Effector memory CD8-positive, alpha-beta T cell (primary cell): ENCODE results near the gene BRWD1.
A peak's percentile ranks its signal among the peaks of the same experiment; 100 is the strongest.

Experiments
- ATAC-seq: fragments of 150-1000 bp; cut with Tn5 transposase; replicated peaks from 2 replicates; pipeline ENCODE4 v1.10.0; 2021; ENCODE audit warnings: mild to moderate bottlenecking, moderate library complexity
- DNase-seq, 3 experiments: peaks; one replicate each; pipeline ENCODE4 v3.0.0; 2021
- H3K27ac Mint-ChIP-seq, 2 donors: one replicate each; pipeline ENCODE4 v1.8.0; 2022; ENCODE audit warnings: mild to moderate bottlenecking in 2 of 2, mixed read lengths in 2 of 2, moderate library complexity in 2 of 2
- H3K27me3 Mint-ChIP-seq, 2 donors: one replicate each; pipeline ENCODE4 v1.8.0; 2022; ENCODE audit warnings: mixed read lengths in 2 of 2
- H3K36me3 Mint-ChIP-seq: one replicate; pipeline ENCODE4 v1.8.0; 2022; ENCODE audit warnings: mild to moderate bottlenecking, moderate library complexity, mixed read lengths; ENCODE audit not compliant: insufficient read depth
- H3K4me1 Mint-ChIP-seq, 2 donors: one replicate each; pipeline ENCODE4 v1.8.0; 2022; ENCODE audit warnings: low read depth in 2 of 2, mixed read lengths in 2 of 2
- H3K4me3 Mint-ChIP-seq, 2 donors: one replicate each; pipeline ENCODE4 v1.8.0; 2022; ENCODE audit warnings: mild to moderate bottlenecking in 2 of 2, mixed read lengths in 2 of 2, moderate library complexity in 2 of 2
- H3K9me3 Mint-ChIP-seq, 2 donors: one replicate each; pipeline ENCODE4 v1.8.0; 2022; ENCODE audit warnings: mixed read lengths in 2 of 2

BRWD1 gene

DNA sequence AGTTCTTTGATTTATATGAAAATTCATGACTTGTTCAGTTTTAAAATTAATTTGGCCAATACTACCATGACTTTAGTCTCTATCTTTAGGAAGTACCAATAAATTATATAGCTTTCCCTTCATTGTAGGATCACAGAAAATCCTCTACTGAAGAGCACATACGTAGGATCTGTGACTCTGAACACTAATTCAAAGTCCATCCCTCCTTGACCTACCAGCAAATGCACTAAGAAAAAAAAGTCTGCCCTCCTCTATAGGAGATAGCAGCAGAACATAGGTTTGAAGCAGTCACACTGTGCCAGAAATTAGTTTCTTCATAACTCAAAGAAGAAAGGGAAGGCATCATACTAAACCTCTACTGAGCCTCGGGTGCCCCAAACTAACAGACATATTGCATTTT is 16.5 kb downstream of the BRWD1 start:
- Mint-ChIP-seq H3K4me1 (peaks cover 14 to 51% of the 10 kb centered on the region in 2 donors), H3K4me3 (peak overlapping the region; percentile 2 to 24), H3K36me3 (peaks cover 80% of the 10 kb centered on the region), H3K9me3 (no peaks in the 10 kb centered on the region), H3K27ac (peak overlapping the region; percentile 20 to 23), H3K27me3 (no peaks in the 10 kb centered on the region)
- ATAC-seq, result no peak
- no peak for DNase-seq

DNA sequence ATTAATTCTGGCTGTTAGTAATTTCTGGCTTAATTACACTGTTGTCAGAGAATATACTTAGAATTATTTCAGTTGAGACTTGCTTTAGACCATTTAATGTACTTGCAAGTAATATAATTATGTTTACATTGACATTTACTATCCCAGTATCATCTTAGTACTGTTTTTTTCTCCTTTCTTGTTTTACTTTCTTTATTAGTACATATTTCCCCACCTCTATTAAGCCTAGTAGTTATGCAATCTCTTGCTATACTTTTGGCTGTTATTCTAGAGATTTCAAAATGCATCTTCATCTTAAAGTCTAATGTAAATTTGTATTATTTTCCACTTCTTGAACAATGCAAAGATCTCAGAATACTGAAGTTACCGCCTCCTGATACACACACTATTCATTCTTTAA is 24.4 kb downstream of the BRWD1 start:
- H3K27ac Mint-ChIP-seq, result peak overlapping the region in 1 of 2 donors; percentile 29
- H3K4me3 Mint-ChIP-seq, result no peak overlapping the region
- DNase-seq (no peak), ATAC-seq (no peak)
- H3K9me3 Mint-ChIP-seq, result no peaks in the 10 kb centered on the region
- H3K36me3 Mint-ChIP-seq, result peaks cover 79% of the 10 kb centered on the region
- H3K27me3 Mint-ChIP-seq, result no peaks in the 10 kb centered on the region
- peaks cover 5 to 33% of the 10 kb centered on the region in 2 donors for H3K4me1 Mint-ChIP-seq

DNA sequence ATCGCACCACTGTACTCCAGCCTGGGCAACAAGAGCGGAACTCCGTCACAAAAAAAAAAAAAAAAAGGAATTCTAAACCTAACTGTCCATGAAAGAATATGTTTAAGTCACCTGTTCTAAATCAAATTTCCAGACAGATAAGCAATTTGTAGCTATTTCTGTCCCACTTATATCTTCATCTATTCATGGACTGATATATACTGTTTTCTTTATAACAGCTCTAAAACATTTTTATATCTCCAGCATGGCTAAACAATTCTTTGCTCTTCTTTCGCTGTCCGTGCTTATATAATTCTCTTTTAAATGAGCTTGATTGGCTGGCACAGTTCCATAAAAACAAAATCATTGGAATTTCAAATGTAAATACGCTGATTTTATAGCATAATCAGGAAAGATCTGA is 30.5 kb downstream of the BRWD1 start:
- no peak overlapping the region for H3K4me3 Mint-ChIP-seq
- no peaks in the 10 kb centered on the region for H3K27me3 Mint-ChIP-seq
- DNase-seq, result no peak
- H3K9me3 Mint-ChIP-seq, result no peaks in the 10 kb centered on the region
- peak overlapping the region; percentile 15 to 64 for H3K27ac Mint-ChIP-seq
- peaks cover 1 to 21% of the 10 kb centered on the region in 2 donors for H3K4me1 Mint-ChIP-seq
- no peak for ATAC-seq
- peaks cover 42% of the 10 kb centered on the region for H3K36me3 Mint-ChIP-seq

GRCh38 chr21:39281853-39282252 is 31.6 kb downstream of the BRWD1 start:
- DNase-seq, result no peak
- Mint-ChIP-seq H3K36me3 (peaks cover 43% of the 10 kb centered on the region), H3K27me3 (no peaks in the 10 kb centered on the region), H3K4me1 (peaks cover 1 to 21% of the 10 kb centered on the region in 2 donors), H3K9me3 (no peaks in the 10 kb centered on the region), H3K4me3 (no peak overlapping the region), H3K27ac (peak overlapping the region in 1 of 2 donors; percentile 36)
- ATAC-seq, result no peak

- Mint-ChIP-seq H3K4me1 (peaks cover 1 to 21% of the 10 kb centered on the region in 2 donors), H3K9me3 (no peaks in the 10 kb centered on the region), H3K4me3 (no peak overlapping the region), H3K27me3 (no peaks in the 10 kb centered on the region), H3K27ac (no peak overlapping the region), H3K36me3 (peaks cover 37% of the 10 kb centered on the region)
- no peak for ATAC-seq
- no peak for DNase-seq
Measured at GRCh38 chr21:39281207-39281606, 32.2 kb downstream of the BRWD1 start.

- H3K9me3 Mint-ChIP-seq, result no peaks in the 10 kb centered on the region
- no peak overlapping the region for H3K4me3 Mint-ChIP-seq
- no peaks in the 10 kb centered on the region for H3K27me3 Mint-ChIP-seq
- no peak for DNase-seq
- peaks cover 89% of the 10 kb centered on the region for H3K36me3 Mint-ChIP-seq
- peaks cover 2 to 4% of the 10 kb centered on the region in 2 donors for H3K4me1 Mint-ChIP-seq
- no peak overlapping the region for H3K27ac Mint-ChIP-seq
- ATAC-seq, result no peak
Measured at GRCh38 chr21:39269620-39270019, 43.8 kb downstream of the BRWD1 start.

GRCh38 chr21:39265603-39266002 is 47.8 kb downstream of the BRWD1 start:
- ATAC-seq (no peak), DNase-seq (no peak)
- no peaks in the 10 kb centered on the region for H3K27me3 Mint-ChIP-seq
- no peak overlapping the region for H3K27ac Mint-ChIP-seq
- H3K36me3 Mint-ChIP-seq, result peaks cover 87% of the 10 kb centered on the region
- no peak overlapping the region for H3K4me3 Mint-ChIP-seq
- no peaks in the 10 kb centered on the region for H3K9me3 Mint-ChIP-seq
- peaks cover 2 to 14% of the 10 kb centered on the region in 2 donors for H3K4me1 Mint-ChIP-seq

DNA sequence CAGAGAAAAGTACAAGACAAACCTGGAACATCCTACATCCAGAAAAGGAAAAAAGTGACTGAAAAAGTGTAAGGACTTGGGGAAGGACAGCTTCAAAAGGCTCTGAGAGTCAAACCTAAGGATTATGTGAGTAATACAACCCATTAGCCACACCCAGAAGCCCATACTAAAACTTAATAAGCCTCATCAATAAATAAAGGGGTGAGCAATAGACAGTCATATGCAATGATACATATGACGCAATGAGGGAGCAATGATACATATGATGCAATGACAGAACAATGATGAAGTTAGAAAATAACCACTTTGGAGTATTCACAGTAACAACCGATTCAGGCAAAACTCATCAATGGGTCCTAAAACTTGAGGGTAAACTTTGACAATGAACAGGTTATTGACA is 50.1 kb downstream of the BRWD1 start:
- Mint-ChIP-seq H3K27me3 (no peaks in the 10 kb centered on the region), H3K4me1 (peaks cover 0 to 20% of the 10 kb centered on the region in 2 donors), H3K27ac (peak overlapping the region in 1 of 2 donors; percentile 49), H3K4me3 (no peak overlapping the region), H3K36me3 (peaks cover 85% of the 10 kb centered on the region), H3K9me3 (no peaks in the 10 kb centered on the region)
- ATAC-seq, result no peak
- no peak for DNase-seq

DNA sequence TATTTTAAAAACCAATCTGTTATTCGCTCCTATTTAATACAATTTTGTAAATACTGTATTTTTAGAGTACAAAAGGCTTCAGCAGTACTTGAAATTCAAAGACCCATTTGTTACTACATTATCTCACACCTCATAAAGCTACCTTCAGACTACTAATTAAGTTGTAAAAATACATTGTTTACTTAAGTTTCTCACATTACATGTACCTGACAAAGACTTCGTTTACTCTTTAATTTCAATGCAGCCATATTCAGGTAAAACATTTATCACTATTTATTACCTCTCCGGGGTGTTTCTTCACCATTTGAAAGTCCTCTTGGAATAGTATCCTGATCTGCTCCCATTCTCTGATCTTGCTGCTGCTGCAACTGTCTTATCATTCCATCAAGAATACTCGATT is 55.2 kb downstream of the BRWD1 start:
- Mint-ChIP-seq H3K27me3 (no peaks in the 10 kb centered on the region), H3K9me3 (no peaks in the 10 kb centered on the region), H3K4me3 (no peak overlapping the region), H3K4me1 (peaks cover 1 to 36% of the 10 kb centered on the region in 2 donors), H3K36me3 (peaks cover 81% of the 10 kb centered on the region), H3K27ac (peak overlapping the region in 1 of 2 donors; percentile 66)
- no peak for DNase-seq
- ATAC-seq, result no peak

DNA sequence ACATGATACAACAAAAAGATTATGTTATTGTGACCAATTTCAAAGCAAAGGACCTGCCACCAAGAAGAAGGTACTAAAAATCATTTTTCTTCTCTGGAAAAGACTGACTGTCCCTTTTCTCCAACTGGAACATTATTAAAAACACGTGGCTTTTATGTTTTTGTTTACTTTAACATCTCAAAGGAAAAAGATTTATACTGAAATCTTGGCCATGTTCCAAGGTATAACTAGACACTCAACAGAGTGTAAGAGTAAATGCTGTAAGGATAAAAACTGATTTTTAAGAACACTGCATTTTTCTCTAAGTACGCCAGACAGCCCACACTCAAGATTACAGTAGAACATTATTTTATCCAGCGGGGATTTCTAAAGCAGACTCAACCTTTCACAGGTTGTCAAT is 62.1 kb downstream of the BRWD1 start:
- no peak for DNase-seq
- Mint-ChIP-seq H3K36me3 (peaks cover 70% of the 10 kb centered on the region), H3K27ac (no peak overlapping the region), H3K9me3 (no peaks in the 10 kb centered on the region), H3K27me3 (no peaks in the 10 kb centered on the region), H3K4me3 (no peak overlapping the region), H3K4me1 (peaks cover 3 to 5% of the 10 kb centered on the region in 2 donors)
- ATAC-seq, result no peak

GRCh38 chr21:39238275-39238674 is 75.2 kb downstream of the BRWD1 start:
- Mint-ChIP-seq H3K36me3 (peaks cover 62% of the 10 kb centered on the region), H3K4me3 (no peak overlapping the region), H3K4me1 (peaks cover 14 to 33% of the 10 kb centered on the region in 2 donors), H3K9me3 (no peaks in the 10 kb centered on the region), H3K27ac (peak overlapping the region in 1 of 2 donors; percentile 71), H3K27me3 (no peaks in the 10 kb centered on the region)
- no peak for DNase-seq
- no peak for ATAC-seq

GRCh38 chr21:39232861-39233291 is 80.6 kb downstream of the BRWD1 start:
- Mint-ChIP-seq H3K27ac (peak overlapping the region in 1 of 2 donors; percentile 61), H3K9me3 (no peaks in the 10 kb centered on the region), H3K4me3 (no peak overlapping the region), H3K4me1 (peaks cover 8 to 10% of the 10 kb centered on the region in 2 donors), H3K27me3 (no peaks in the 10 kb centered on the region), H3K36me3 (peaks cover 78% of the 10 kb centered on the region)
- DNase-seq (no peak), ATAC-seq (no peak)

DNA sequence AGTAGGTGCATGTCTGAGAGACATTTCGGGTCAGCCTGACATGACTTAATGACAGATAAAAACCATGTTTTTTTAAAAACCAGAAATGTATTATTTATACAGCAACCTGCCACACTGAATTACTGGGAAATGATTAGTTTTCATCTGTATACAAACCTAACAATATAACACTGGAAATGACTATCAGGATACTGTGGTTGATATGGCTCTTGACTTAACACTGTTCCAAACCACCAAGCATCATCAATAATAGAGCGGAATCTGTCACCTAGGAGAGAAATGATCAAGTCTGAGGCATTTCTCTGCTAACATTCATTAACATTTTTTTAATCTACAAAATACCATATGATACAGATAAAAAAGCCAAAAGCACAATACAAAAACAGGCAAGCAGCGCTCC is 88.5 kb downstream of the BRWD1 start:
- peaks cover 68% of the 10 kb centered on the region for H3K36me3 Mint-ChIP-seq
- H3K4me3 Mint-ChIP-seq, result no peak overlapping the region
- H3K9me3 Mint-ChIP-seq, result no peaks in the 10 kb centered on the region
- ATAC-seq, result no peak
- H3K4me1 Mint-ChIP-seq, result peaks cover 0 to 12% of the 10 kb centered on the region in 2 donors
- H3K27ac Mint-ChIP-seq, result peak overlapping the region in 1 of 2 donors; percentile 16
- DNase-seq, result no peak
- H3K27me3 Mint-ChIP-seq, result no peaks in the 10 kb centered on the region

- Mint-ChIP-seq H3K27ac (peak overlapping the region in 1 of 2 donors; percentile 52), H3K4me3 (no peak overlapping the region), H3K9me3 (no peaks in the 10 kb centered on the region), H3K36me3 (peaks cover 70% of the 10 kb centered on the region), H3K4me1 (peaks cover 0 to 12% of the 10 kb centered on the region in 2 donors), H3K27me3 (no peaks in the 10 kb centered on the region)
- ATAC-seq, result no peak
- DNase-seq, result no peak
Measured at GRCh38 chr21:39221997-39222486, 91.4 kb downstream of the BRWD1 start.
